ENCODE results near the gene EPHX1.
A peak's percentile ranks its signal among the peaks of the same experiment; 100 is the strongest.
"Not testable (repeated sequence)": the region's sequence is repeated elsewhere in the genome, so short reads cannot be mapped to it uniquely, and the experiment has no call there.

The EPHX1 gene

DNA sequence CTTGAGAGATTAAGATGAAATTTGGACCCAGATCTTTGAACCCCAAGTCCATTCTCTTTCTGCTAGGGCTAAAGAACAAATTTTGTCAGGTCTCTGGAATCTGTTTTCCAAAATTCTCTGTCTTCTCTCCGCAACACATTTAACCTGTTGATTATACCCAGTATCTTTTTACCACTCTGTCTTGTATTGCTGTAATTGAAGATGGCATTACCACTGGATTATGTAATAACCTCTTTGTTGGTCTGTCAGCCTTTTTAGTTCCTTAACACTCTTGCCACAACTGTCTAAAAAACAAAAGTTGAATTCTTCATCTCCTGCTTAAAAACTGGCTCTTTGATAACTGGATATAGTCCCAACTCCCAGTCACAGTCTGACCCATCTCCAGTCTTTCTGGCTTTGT, 29.3 kb upstream of the EPHX1 start:
- TF ChIP-seq, protein P1, sequence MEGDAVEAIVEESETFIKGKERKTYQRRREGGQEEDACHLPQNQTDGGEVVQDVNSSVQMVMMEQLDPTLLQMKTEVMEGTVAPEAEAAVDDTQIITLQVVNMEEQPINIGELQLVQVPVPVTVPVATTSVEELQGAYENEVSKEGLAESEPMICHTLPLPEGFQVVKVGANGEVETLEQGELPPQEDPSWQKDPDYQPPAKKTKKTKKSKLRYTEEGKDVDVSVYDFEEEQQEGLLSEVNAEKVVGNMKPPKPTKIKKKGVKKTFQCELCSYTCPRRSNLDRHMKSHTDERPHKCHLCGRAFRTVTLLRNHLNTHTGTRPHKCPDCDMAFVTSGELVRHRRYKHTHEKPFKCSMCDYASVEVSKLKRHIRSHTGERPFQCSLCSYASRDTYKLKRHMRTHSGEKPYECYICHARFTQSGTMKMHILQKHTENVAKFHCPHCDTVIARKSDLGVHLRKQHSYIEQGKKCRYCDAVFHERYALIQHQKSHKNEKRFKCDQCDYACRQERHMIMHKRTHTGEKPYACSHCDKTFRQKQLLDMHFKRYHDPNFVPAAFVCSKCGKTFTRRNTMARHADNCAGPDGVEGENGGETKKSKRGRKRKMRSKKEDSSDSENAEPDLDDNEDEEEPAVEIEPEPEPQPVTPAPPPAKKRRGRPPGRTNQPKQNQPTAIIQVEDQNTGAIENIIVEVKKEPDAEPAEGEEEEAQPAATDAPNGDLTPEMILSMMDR (IDR thresholded peaks at IDR 0.05; ENCODE audit: low read depth, low read length), result no peak
- DNase-seq, result no peak
- H3K36me3 ChIP-seq, result peaks cover 49% of the 10 kb centered on the region
- peaks cover 5% of the 10 kb centered on the region; the same call in 1 of the 2 replicates for H3K4me1 ChIP-seq
- no peaks in the 10 kb centered on the region for H3K27me3 ChIP-seq
- no peaks in the 10 kb centered on the region for H3K9me3 ChIP-seq
- H3K4me3 ChIP-seq (ENCODE audit: low read depth, low read length), result no peak overlapping the region

DNA sequence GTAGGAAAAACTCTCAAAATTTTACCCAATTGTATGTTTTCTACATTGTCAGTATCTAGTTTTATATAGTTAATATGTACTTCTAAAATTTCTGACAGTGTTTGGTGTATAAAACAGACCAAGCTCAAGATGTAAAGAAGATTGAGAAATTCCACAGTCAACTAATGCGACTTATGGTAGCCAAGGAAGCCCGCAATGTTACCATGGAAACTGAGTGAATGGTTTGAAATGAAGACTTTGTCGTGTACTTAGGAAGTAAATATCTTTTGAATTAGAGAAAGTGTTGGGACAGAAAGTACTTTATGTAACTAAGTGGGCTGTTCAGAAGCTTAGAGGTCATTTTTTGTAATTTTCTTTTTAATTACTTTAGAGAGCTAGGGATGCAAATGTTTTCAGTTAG, 20.8 kb upstream of the EPHX1 start:
- not testable (repeated sequence) for H3K27me3 ChIP-seq; H3K4me1 ChIP-seq; H3K9me3 ChIP-seq; DNase-seq; H3K4me3 ChIP-seq (ENCODE audit: low read depth, low read length)
- H3K36me3 ChIP-seq, result peaks cover 69% of the 10 kb centered on the region

DNA sequence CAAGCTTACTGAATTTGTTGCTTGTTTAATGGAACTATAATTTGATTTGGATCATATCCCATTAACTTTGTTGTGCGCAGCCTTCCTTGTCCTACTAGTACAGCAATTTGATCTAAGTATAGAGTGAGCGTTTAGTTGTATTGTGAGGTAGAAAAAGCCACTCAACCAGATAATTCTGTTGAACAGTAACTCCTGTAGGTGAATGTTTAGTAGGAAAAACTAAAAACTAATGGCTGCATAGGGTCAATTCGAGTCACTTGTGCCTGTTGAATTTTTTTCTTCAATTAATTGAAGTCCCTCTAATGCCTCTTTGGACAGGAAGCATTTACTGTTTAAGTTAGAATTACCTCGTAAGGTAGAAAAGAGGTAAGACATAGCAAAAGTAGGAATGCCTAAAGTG, 15.0 kb upstream of the EPHX1 start:
- H3K36me3 ChIP-seq, result peaks cover 20% of the 10 kb centered on the region

DNA sequence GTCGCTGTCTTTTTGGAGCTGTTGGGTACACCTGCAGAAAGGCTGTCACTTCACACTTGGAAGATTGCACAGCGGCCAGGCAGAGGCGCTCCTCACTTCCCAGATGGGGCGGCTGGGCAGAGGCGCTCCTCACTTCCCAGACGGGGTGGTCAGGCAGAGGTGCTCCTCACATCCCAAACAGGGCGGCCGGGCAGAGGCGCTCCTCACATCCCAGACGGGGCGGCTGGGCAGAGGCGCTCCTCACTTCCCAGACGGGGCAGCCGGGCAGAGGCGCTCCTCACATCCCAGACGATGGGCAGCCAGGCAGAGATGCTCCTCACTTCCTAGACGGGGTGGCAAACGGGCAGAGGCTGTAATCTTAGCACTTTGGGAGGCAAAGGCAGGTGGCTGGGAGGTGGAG, 13.8 kb upstream of the EPHX1 start:
- not testable (repeated sequence) for H3K4me1 ChIP-seq; H3K4me3 ChIP-seq (ENCODE audit: low read depth, low read length); DNase-seq; H3K9me3 ChIP-seq; H3K27me3 ChIP-seq
- peaks cover 14% of the 10 kb centered on the region for H3K36me3 ChIP-seq

More for the DNA sequence above, 15.0 kb upstream of the EPHX1 start:
- H3K4me3 ChIP-seq (ENCODE audit: low read depth, low read length), result no peak overlapping the region
- no peaks in the 10 kb centered on the region; the same call in 1 of the 2 replicates for H3K9me3 ChIP-seq
- no peak for DNase-seq
- no peaks in the 10 kb centered on the region for H3K4me1 ChIP-seq
- TF ChIP-seq, protein P1 (IDR thresholded peaks at IDR 0.05; ENCODE audit: low read depth, low read length), result no peak
- no peaks in the 10 kb centered on the region for H3K27me3 ChIP-seq

DNA sequence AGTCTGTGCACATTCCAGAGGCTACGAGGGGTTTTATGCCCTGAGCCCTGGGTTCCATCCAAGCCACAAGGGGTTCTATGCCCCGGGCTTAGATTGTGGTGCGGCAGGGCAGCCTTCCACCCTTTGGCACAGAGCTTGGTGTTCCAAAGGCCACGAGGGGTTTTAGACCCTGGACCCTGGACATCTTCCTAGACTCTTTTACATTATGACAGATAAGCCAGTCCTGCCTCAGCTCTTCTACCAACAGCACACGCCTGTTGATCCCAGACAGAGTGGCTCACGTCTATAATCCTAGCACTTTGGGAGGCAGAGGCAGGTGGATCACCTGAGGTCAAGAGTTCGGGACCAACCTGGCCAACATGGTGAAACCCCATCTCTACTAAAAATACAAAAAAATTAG, 8.8 kb upstream of the EPHX1 start:
- not testable (repeated sequence) for H3K36me3 ChIP-seq; H3K4me3 ChIP-seq (ENCODE audit: low read depth, low read length); H3K9me3 ChIP-seq; H3K27me3 ChIP-seq; H3K4me1 ChIP-seq; DNase-seq

DNA sequence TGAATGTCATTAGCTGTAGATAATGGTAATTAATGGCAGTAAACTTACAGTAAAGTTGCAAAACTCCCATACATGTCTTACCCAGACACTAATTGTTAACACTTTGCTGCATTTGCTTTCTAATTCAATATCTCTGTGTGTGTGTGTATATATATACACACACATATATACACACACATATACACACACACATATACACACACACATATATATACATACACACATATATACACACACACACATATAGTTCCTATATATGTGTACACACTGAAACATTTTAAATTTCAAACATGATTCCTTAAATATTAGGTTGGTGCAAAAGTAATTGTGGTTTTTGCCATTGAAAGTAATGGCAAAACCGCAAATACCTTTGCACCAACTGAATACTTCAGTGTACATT, 3.7 kb upstream of the EPHX1 start:
- no peaks in the 10 kb centered on the region for H3K9me3 ChIP-seq
- H3K4me1 ChIP-seq, result no peaks in the 10 kb centered on the region
- H3K27me3 ChIP-seq, result no peaks in the 10 kb centered on the region
- TF ChIP-seq, protein P1 (IDR thresholded peaks at IDR 0.05; ENCODE audit: low read depth, low read length), result no peak
- H3K36me3 ChIP-seq, result no peaks in the 10 kb centered on the region
- no peak for DNase-seq
- H3K4me3 ChIP-seq (ENCODE audit: low read depth, low read length), result no peak overlapping the region

DNA sequence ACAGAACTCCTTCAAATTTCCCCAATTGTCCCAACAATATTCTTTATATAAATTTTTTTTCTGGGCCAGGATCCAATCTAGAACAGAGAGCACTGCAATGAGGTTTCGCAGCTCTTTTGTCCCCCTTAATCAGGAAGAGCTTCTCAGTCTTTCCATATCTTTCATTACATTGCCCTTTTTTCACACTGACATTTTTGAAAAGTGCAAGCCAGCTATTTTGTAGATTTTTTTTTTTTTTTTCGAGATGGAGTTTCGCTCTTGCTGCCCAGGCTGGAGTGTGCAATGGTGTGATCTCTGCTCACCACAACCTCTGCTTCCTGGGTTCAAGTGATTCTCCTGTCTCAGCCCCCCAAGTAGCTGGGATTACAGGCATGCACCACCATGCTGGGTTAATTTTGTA, 3.2 kb upstream of the EPHX1 start:
- H3K9me3 ChIP-seq; H3K27me3 ChIP-seq; H3K36me3 ChIP-seq; H3K4me3 ChIP-seq (ENCODE audit: low read depth, low read length); H3K4me1 ChIP-seq; DNase-seq: not testable (repeated sequence)

DNA sequence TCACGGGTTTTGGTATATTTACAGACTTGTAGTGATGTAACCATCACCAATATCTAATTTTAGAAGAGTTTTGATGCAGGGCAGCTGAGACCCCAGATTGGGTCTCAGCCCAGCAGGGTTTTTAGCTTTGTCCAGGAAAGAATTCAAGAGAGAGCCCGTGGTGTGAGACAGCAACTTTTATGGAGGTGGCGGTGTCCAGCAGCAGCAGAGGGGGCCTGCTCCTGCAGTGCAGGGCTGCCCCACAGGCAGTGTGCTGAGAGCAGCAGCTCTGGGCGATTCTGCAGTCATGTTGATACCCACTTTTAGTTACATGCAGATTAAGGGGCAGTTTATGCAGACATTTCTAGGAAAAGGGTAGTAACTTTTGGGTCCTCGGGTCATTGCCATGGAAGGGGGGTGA, 1.8 kb upstream of the EPHX1 start:
- DNase-seq, result no peak
- no peaks in the 10 kb centered on the region for H3K9me3 ChIP-seq

DNA sequence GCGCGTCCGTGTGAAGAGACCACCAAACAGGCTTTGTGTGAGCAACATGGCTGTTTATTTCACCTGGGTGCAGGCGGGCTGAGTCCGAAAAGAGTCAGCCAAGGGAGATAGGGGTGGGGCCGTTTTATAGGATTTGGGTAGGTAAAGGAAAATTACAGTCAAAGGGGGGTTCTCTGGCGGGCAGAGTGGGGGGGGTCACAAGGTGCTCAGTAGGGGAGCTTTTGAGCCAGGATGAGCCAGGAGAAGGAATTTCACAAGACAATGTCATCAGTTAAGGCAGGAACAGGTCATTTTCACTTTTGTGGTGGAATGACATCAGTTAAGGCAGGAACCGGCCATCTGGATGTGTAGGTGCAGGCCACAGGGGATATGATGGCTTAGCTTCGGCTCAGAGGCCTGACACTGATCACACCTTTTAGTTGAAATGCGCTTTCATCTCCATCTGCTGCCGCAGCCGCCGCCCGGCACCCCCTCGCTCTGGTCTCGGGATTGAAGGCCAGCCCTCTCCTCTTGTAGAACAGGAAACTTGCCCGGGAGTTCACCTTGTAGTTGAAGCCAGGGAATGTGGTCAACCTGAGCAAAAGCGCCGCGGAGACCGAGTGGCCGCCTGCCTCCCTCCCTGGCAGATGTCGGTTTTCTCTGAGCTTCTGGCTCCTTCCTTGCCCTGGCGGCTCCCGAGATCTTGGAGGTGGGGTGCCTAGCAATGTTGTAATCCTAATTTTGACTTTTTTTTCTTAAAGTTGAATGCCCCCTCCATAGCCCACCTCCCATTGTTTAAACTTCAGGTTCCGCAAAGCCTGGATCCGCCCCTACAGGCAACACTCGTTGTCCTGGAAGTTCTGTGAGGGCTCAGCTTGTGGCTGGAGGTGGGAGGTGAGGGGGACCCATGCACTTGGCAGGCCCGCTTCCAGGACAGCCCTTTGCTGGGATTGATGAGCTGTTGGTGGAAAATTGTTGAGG, 935 bp downstream of the EPHX1 start:
- not testable (repeated sequence) for H3K4me1 ChIP-seq, H3K9me3 ChIP-seq, H3K36me3 ChIP-seq, H3K27me3 ChIP-seq, DNase-seq
- H3K4me3 ChIP-seq (ENCODE audit: low read depth, low read length), result peak overlapping the region; percentile 65

More for the DNA sequence above, 1.8 kb upstream of the EPHX1 start:
- TF ChIP-seq, protein P1 (IDR thresholded peaks at IDR 0.05; ENCODE audit: low read depth, low read length), result no peak
- Histone ChIP-seq H3K36me3 (no peaks in the 10 kb centered on the region), H3K4me3 (ENCODE audit: low read depth, low read length) (no peak overlapping the region), H3K27me3 (no peaks in the 10 kb centered on the region), H3K4me1 (no peaks in the 10 kb centered on the region; the same call in 1 of the 2 replicates)

Data from BE2C (cell line).